HG03521 (cell line): ENCODE data around the gene ZP1.

ENCODE experiments used
- ATAC-seq: cut with Tn5 transposase; IDR thresholded peaks from one replicate; pipeline ENCODE4 v1.9.1; 2021; ENCODE audit warnings: mild to moderate bottlenecking, moderate library complexity; ENCODE audit not compliant: unreplicated experiment

The ZP1 gene

GRCh38 chr11:60844045-60844869 lies 23.1 kb upstream of the ZP1 start:
- ATAC-seq, result no peak

- ATAC-seq, result no peak
Measured at GRCh38 chr11:60844870-60845221, 22.5 kb upstream of the ZP1 start.

- no peak for ATAC-seq
Measured at GRCh38 chr11:60845338-60845737, 22.0 kb upstream of the ZP1 start.

GRCh38 chr11:60847281-60847680 lies 20.1 kb upstream of the ZP1 start:
- ATAC-seq, result no peak

GRCh38 chr11:60847896-60848295 lies 19.4 kb upstream of the ZP1 start:
- ATAC-seq, result no peak

GRCh38 chr11:60848714-60849151 lies 18.6 kb upstream of the ZP1 start:
- ATAC-seq, result no peak

- no peak for ATAC-seq
Measured at GRCh38 chr11:60849641-60850520, 17.5 kb upstream of the ZP1 start.

GRCh38 chr11:60851327-60852104 lies 15.8 kb upstream of the ZP1 start:
- no peak for ATAC-seq

- no peak for ATAC-seq
Measured at GRCh38 chr11:60852117-60852981, 15.0 kb upstream of the ZP1 start.

- ATAC-seq, result no peak
Measured at GRCh38 chr11:60852982-60853950, 14.1 kb upstream of the ZP1 start.

- no peak for ATAC-seq
Measured at GRCh38 chr11:60854140-60854846, 13.0 kb upstream of the ZP1 start.

GRCh38 chr11:60854847-60855725 lies 12.3 kb upstream of the ZP1 start:
- ATAC-seq, result no peak

- ATAC-seq, result no peak
Measured at GRCh38 chr11:60855726-60856633, 11.4 kb upstream of the ZP1 start, which contains the start of gene PTGDR2. Gene PTGDR2, minus strand, starts transcription at chr11:60855950. Its CDS starts 2,228 bp downstream, at chr11:60853722.

- no peak for ATAC-seq
Measured at GRCh38 chr11:60857378-60858232, 9.7 kb upstream of the ZP1 start.

GRCh38 chr11:60858236-60858635 lies 9.1 kb upstream of the ZP1 start:
- ATAC-seq, result no peak
